Measurements from ENCODE around the gene GPS1. TPM values are rescaled to one million over a fixed set of nuclear protein-coding genes. Genes with fewer than 3 reads are reported as not detected.

GPS1 gene
- total and polyA plus RNA-seq, 4 donors = 53.9 to 66.3 (median 58.8) TPM

DNA sequence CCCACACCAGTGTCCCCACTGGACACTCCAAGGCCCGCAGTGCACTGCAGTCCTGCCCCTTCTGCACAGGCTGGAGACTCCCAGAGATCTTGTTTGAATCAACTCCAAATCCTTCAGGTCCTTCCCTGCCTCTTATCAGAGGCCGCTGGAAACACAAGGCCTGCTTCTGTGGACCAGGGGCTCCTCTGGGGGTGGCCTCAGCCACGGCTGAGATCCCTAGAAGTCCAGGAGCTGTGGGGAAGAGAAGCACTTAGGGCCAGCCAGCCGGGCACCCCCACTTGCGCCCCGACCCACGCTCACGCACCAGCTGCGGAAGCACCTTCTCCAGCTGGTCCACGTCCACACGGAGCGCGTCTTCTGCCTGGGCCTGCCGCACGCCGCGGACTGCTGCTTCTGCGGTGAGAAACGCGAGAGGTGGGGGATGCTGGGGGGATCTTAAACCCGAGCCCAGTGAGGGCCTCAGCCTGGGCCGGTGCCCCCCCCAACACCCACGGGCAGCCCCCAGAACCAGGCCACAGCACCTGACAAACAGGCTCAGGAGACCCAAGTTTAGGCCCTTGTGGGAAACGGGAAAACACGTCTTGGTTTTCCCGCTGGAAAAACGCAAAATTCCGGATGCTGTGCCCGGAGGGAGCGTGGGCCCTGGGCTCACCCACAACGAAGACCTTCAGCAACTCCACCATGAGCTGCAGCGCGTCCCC is 32.6 kb upstream of the GPS1 start:
- Histone ChIP-seq H3K27me3 (ENCODE audit: control insufficient read depth in 4 of 4, insufficient read depth in 4 of 4, low read length in 3 of 4) (no peaks in the 10 kb centered on the region), H3K4me1 (ENCODE audit: control insufficient read depth in 4 of 4, insufficient read depth in 4 of 4, low read length in 3 of 4) (peaks cover 13 to 43% (median 31%) of the 10 kb centered on the region in 4 donors), H3K27ac (ENCODE audit: low read depth in 1 of 2, low read length in 2 of 2) (no peak overlapping the region)

More for the DNA sequence above, 32.6 kb upstream of the GPS1 start:
- no peak for DNase-seq (ENCODE audit: low spot score)
- Histone ChIP-seq H3K9me3 (ENCODE audit: control insufficient read depth in 4 of 4, low read length in 3 of 4) (no peaks in the 10 kb centered on the region), H3K9ac (ENCODE audit: low read depth in 1 of 2, low read length in 2 of 2) (no peak overlapping the region), H3K36me3 (ENCODE audit: control insufficient read depth in 4 of 4, insufficient read depth in 3 of 4, low read depth in 1 of 4, low read length in 3 of 4) (no peaks in the 10 kb centered on the region), H3K4me3 (ENCODE audit: low read depth in 1 of 3, low read length in 3 of 3) (no peak overlapping the region)
- 91% methylated on average over 33 of the region's 33 CpGs for WGBS
- TF ChIP-seq, protein P1, sequence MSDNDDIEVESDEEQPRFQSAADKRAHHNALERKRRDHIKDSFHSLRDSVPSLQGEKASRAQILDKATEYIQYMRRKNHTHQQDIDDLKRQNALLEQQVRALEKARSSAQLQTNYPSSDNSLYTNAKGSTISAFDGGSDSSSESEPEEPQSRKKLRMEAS (IDR thresholded peaks at IDR 0.05) = no peak
- TF ChIP-seq EGR1 (IDR thresholded peaks at IDR 0.05; ENCODE audit: low read depth in 2 of 2) = no peak
- no peak for TF ChIP-seq TAF1 (conservative IDR thresholded peaks at IDR 0.05)
- TF ChIP-seq HNF4G (IDR thresholded peaks at IDR 0.05) = no peak
- TF ChIP-seq RAD21 (IDR thresholded peaks at IDR 0.05) = no peak
- TF ChIP-seq SP1 (IDR thresholded peaks at IDR 0.05) = no peak
- TF ChIP-seq YY1 (IDR thresholded peaks at IDR 0.05) = no peak
- TF ChIP-seq, protein P2, sequence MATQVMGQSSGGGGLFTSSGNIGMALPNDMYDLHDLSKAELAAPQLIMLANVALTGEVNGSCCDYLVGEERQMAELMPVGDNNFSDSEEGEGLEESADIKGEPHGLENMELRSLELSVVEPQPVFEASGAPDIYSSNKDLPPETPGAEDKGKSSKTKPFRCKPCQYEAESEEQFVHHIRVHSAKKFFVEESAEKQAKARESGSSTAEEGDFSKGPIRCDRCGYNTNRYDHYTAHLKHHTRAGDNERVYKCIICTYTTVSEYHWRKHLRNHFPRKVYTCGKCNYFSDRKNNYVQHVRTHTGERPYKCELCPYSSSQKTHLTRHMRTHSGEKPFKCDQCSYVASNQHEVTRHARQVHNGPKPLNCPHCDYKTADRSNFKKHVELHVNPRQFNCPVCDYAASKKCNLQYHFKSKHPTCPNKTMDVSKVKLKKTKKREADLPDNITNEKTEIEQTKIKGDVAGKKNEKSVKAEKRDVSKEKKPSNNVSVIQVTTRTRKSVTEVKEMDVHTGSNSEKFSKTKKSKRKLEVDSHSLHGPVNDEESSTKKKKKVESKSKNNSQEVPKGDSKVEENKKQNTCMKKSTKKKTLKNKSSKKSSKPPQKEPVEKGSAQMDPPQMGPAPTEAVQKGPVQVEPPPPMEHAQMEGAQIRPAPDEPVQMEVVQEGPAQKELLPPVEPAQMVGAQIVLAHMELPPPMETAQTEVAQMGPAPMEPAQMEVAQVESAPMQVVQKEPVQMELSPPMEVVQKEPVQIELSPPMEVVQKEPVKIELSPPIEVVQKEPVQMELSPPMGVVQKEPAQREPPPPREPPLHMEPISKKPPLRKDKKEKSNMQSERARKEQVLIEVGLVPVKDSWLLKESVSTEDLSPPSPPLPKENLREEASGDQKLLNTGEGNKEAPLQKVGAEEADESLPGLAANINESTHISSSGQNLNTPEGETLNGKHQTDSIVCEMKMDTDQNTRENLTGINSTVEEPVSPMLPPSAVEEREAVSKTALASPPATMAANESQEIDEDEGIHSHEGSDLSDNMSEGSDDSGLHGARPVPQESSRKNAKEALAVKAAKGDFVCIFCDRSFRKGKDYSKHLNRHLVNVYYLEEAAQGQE (IDR thresholded peaks at IDR 0.05) = no peak
- TF ChIP-seq, protein P3, sequence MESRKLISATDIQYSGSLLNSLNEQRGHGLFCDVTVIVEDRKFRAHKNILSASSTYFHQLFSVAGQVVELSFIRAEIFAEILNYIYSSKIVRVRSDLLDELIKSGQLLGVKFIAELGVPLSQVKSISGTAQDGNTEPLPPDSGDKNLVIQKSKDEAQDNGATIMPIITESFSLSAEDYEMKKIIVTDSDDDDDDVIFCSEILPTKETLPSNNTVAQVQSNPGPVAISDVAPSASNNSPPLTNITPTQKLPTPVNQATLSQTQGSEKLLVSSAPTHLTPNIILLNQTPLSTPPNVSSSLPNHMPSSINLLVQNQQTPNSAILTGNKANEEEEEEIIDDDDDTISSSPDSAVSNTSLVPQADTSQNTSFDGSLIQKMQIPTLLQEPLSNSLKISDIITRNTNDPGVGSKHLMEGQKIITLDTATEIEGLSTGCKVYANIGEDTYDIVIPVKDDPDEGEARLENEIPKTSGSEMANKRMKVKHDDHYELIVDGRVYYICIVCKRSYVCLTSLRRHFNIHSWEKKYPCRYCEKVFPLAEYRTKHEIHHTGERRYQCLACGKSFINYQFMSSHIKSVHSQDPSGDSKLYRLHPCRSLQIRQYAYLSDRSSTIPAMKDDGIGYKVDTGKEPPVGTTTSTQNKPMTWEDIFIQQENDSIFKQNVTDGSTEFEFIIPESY (IDR thresholded peaks at IDR 0.05) = no peak
- TF ChIP-seq, protein P4, sequence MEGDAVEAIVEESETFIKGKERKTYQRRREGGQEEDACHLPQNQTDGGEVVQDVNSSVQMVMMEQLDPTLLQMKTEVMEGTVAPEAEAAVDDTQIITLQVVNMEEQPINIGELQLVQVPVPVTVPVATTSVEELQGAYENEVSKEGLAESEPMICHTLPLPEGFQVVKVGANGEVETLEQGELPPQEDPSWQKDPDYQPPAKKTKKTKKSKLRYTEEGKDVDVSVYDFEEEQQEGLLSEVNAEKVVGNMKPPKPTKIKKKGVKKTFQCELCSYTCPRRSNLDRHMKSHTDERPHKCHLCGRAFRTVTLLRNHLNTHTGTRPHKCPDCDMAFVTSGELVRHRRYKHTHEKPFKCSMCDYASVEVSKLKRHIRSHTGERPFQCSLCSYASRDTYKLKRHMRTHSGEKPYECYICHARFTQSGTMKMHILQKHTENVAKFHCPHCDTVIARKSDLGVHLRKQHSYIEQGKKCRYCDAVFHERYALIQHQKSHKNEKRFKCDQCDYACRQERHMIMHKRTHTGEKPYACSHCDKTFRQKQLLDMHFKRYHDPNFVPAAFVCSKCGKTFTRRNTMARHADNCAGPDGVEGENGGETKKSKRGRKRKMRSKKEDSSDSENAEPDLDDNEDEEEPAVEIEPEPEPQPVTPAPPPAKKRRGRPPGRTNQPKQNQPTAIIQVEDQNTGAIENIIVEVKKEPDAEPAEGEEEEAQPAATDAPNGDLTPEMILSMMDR (IDR thresholded peaks at IDR 0.05; ENCODE audit: low read depth, low read length, missing input control) = no peak
- no peak for TF ChIP-seq RXRA (IDR thresholded peaks at IDR 0.05)
- TF ChIP-seq FOXA1 (IDR thresholded peaks at IDR 0.05) = no peak
- TF ChIP-seq HNF4A (conservative IDR thresholded peaks at IDR 0.05) = no peak
- TF ChIP-seq GABPA (IDR thresholded peaks at IDR 0.05 in 1 of 2, conservative IDR thresholded peaks at IDR 0.05 in 1 of 2) = no peak
- no peak for TF ChIP-seq NR2F2 (IDR thresholded peaks at IDR 0.05)
- TF ChIP-seq, protein P5, sequence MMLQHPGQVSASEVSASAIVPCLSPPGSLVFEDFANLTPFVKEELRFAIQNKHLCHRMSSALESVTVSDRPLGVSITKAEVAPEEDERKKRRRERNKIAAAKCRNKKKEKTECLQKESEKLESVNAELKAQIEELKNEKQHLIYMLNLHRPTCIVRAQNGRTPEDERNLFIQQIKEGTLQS (IDR thresholded peaks at IDR 0.05) = no peak
- TF ChIP-seq FOXA2 (IDR thresholded peaks at IDR 0.05) = no peak
- TF ChIP-seq JUND (IDR thresholded peaks at IDR 0.05) = no peak

All from liver (tissue), 9 donors.